Activated naive CD8-positive, alpha-beta T cell treated with anti-CD3 and anti-CD28 coated beads, Interleukin-2, amount 50 U/mL, for 16 hours (primary cell): Measurements from ENCODE around the gene IMP3.
"Not testable (repeated sequence)": the region's sequence is repeated elsewhere in the genome, so short reads cannot be mapped to it uniquely, and the experiment has no call there.

Source experiments
- DNase-seq: peaks from one replicate; pipeline ENCODE4 v3.0.0-alpha.2; 2020; ENCODE audit warnings: low read depth, low spot score

Gene IMP3

DNA sequence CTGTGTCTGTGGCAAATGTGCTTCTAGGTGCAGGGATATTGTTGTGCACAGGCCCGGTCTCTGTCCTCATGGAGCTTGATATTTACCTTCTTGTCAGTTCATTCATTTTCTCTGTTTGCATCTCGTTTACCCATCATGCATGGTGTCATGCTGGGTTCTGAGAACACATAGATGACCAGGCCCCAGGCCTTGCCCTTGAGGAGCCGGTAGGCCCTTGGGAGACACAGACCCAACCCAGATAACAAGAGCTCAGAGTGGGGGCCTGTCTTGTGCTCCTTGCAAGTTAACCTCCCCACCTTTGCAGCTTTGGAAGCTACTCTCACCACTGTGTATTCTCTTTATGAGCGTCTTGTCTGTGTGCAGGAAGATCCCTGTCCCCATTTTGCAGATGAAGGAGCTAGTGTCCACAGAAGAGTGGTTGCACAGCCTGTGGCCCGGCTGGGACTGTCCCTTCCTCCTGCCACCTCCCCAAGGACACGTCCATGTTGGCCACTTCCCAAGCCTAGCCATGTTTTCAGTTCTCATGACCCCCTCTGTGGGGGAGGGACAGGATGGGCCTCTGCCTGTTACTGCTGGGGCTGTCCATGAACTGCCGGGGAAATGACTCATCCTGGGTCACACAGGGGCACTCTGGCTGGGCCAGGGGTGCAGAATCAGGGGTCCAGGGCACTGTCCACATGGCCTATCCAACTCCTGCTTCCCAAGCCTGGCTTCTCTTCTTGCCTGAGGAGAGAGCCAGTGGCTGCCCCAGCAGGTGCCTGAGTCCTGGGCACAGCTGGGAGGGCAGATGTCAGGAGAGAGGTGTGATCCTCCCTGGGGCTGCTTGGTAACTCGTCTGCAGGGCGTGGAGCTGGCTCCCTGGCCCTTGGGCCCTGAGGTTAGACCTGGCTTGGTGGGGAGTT is 11.1 kb upstream of the IMP3 start:
- no peak for DNase-seq

DNA sequence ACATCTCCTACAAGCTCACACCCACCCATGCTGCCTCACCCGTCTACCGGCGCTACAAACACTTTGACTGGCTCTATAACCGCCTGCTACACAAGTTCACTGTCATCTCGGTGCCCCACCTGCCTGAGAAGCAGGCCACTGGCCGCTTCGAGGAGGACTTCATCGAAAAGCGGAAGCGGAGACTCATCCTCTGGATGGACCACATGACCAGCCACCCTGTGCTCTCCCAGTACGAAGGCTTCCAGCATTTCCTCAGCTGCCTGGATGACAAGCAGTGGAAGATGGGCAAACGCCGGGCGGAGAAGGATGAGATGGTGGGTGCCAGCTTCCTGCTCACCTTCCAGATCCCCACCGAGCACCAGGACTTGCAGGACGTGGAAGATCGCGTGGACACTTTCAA is 9.8 kb upstream of the IMP3 start:
- DNase-seq, result no peak

DNA sequence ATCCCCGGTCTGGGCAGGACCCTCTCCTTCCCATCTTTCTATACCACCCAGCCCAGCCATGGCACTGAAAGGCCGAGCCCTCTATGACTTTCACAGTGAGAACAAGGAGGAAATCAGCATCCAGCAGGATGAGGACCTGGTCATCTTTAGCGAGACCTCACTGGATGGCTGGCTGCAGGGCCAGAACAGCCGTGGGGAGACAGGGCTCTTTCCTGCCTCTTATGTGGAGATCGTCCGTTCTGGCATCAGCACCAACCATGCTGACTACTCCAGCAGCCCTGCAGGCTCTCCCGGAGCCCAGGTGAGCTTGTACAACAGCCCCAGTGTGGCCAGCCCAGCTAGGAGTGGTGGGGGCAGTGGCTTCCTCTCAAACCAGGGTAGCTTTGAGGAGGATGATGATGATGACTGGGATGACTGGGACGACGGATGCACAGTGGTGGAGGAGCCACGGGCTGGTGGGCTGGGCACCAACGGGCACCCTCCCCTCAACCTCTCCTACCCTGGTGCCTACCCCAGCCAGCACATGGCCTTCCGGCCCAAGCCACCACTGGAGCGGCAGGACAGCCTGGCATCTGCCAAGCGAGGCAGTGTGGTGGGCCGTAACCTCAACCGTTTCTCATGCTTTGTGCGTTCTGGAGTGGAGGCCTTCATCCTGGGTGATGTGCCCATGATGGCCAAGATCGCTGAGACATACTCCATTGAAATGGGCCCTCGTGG is 9.2 kb upstream of the IMP3 start:
- DNase-seq, result no peak

GRCh38 chr15:75648156-75649000 is 8.4 kb upstream of the IMP3 start:
- DNase-seq, result no peak

DNA sequence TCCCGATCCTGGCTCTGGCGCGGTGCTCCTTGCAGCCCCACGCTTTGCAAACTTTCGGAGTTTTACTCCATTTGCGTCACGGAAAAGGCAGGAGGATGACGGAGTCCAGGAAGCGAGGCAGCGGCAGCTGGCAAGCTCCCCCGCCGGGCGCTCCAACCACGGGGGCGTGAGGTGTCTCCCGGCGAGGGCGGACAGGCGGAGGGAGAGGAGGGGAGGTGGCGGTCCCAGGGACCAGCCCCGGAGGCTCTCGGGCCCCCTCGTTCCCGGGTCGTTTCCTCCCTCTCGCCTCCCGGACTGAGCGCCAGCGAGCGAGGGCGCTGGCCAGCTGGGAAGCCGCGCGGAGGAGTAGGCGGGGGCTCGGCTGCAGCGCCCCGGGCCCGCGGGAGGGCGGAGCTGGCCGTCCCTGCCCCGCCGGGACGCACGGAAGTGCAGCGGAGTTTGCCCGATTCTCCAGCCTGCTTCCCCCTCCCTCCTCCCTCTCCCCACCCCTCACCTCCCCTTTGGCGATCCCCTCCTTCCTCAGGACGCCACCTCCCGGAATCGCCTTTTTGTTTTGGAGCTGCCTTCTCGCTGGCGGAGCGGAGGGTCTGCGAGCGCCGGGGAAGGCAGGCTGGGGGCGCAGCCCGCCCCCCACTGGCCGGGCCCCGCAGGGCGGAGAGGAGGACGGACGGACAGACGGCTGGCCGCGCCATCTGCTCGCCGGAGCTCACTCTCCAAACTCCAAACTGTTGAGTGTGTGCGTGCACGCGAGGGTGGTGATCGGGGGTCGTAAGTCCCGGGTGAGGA is 7.5 kb upstream of the IMP3 start, which contains the start of gene SNX33:
Gene SNX33 (plus strand): TSS at position 543 of the 786 bp plus-strand sequence. CDS start 1,191 bp downstream, outside the sequence.
- DNase-seq, result peak; percentile 16

DNA sequence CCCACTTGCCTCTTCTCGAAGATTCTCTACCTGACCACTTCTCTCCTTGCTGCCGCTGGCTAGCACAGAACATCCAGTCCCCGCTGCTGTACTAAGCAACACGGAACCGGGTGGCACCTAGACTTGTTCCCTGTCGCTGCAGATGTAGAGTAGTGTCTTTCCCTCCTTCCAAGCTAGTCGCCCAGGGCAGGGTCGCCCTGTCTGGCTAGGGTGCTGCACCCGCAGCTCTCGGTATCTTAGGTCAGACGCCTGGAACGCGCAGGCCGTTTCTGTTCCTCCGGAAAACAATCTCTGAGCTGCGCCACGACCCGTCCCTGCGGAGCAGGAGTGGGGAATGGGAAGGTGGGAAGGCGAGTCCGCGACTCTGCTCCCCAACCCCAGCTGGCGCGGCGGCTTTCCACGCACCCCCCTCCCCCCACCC is 6.9 kb upstream of the IMP3 start:
- no peak for DNase-seq

- no peak for DNase-seq
Measured at GRCh38 chr15:75646112-75646943, 6.3 kb upstream of the IMP3 start.

DNA sequence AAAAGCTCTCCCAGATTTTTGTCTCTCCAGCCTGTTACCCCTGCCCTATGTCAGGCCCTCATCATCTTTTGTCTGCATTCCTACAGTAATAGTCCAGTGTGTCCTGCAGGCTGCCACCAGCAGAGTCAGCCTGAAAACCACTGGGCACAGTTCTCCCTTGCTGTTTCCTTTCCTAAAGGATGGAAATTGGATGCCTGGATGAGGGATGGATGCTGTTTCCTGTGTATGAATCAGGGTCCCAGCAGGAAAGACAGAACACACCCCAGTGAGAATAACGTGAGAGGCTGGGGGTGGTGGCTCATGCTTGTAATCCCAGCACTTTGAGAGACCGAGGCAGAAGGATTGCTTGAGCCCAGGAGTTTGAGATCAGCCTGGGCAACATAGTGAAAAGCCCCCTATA is 4.4 kb upstream of the IMP3 start:
- no peak for DNase-seq

- DNase-seq, result no peak
Measured at GRCh38 chr15:75641603-75642002, 1.6 kb upstream of the IMP3 start.

GRCh38 chr15:75641179-75641503 is 1.1 kb upstream of the IMP3 start:
- no peak for DNase-seq

- DNase-seq, result no peak
Measured at GRCh38 chr15:75640483-75641178, 607 bp upstream of the IMP3 start.

DNA sequence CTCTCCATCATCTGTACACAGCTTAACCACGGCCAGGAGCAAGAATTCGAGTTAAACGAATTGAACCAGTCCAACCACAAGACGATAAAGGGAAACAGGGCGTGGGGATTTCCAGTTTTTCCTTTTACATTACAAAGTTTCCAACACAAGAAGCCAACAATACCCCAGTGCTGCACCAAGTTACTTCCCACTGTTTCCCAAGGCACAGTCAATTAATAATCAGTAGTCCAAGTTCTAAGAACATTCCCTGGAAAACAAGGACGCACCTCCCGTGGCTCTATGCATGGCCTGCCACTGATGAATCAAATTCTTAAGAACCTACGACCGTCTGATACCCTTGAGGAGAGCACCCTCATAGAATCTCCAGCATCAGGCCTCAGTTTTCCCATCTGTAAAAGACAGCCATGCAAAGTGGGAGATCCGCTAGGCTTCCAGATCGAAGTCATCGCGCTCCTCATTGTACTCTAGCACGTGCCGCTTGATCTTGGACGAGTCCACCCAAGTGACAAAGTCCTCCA is 774 bp downstream of the IMP3 start:
- DNase-seq, result no peak

DNA sequence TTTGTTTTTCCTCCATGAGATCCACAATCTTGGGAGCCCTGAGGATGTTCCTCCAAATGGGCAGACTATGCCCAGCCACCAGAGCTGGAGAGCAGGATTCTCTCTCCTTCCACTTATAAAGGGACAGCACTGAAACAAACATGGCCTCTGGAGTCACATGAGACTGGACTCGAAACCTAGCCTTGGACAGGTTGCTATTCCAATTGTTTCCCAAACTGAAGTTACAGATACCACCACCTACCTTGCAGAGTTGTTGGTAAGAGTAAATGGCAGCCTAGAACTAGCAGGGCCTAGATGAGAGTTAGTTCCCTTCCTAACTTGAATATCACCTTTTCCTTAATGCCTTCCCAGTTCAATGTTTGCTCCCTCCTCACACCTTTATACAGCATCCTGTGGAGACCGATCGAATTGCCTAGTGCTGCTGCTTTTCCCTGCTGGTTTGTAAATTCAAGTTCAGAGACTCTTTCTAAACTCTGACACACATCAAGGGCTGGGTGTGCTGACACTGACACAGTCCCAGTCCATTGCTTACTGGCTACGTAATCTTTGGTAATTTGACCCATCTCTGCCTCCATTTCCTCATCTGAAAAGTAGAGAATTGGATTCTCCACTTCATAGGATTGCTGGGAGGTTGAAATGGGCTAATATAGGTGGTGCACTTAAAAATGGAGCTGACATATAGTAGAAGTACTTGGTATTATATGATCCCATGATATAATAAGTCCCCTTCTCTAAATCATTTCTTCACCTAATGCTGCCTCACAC is 2.6 kb downstream of the IMP3 start:
- no peak for DNase-seq

- no peak for DNase-seq
Measured at GRCh38 chr15:75636026-75636425, 4.0 kb downstream of the IMP3 start.

GRCh38 chr15:75633922-75634321 is 6.1 kb downstream of the IMP3 start:
- not testable (repeated sequence) for DNase-seq

GRCh38 chr15:75631935-75632334 is 8.1 kb downstream of the IMP3 start:
- no peak for DNase-seq

DNA sequence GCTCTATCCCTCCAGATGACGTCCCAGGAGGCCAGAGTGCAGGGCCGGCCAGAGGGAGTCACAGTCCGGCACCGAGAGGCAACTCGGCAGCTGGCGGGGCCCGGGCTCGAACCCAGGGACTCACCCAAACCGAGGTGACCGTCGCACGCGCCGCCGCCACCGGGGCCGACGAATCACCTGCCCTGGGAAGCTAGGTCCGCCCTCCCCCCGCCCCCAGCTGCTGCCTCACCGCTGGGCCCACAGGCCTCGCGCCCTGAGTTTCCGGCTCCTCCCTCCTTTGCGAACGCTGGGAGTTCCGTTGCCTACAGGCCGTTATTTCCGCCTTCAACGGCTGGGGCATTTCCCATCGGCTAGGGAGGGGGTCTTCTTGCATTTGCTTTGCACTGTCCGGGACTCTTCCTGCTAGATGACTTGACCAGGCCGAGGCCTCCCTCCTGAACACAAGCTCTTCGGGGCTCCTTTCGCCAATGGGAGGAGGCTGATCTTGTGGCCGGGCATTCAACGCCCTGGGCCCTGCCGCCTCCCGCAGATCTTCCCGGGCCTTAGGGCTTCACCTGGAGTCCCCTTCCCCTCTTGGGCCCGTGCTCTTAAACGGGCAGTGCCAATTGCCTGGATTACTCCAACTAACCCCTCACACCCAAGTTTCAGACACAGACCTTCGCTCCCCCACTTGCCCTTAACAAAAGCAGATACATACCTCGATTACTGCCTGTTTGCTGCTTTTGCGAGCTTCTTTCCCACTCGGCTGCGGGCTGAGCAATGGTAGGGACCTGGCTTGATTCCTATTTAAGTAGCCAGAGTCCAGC is 14.3 kb downstream of the IMP3 start, which contains the start of gene SNUPN:
Gene SNUPN (minus strand): TSS at position 184 of the 806 bp plus-strand sequence. CDS start 4,674 bp downstream, outside the sequence.
- DNase-seq, result peak; percentile 88

GRCh38 chr15:75622505-75622904 is 17.5 kb downstream of the IMP3 start:
- DNase-seq, result no peak
